GM18909 (cell line): ENCODE data around the gene VPS37D.
"Not testable (repeated sequence)": the region's sequence is repeated elsewhere in the genome, so short reads cannot be mapped to it uniquely, and the experiment has no call there.

Experiments
- ATAC-seq: cut with Tn5 transposase; IDR thresholded peaks from one replicate; pipeline ENCODE4 v1.9.1; 2021; ENCODE audit warnings: mild to moderate bottlenecking; ENCODE audit not compliant: unreplicated experiment, poor library complexity

The VPS37D gene

GRCh38 chr7:73667344-73668102 is at the start of gene VPS37D:
TSS of gene VPS37D (plus strand) at chr7:73667831. CDS start at chr7:73667959, 128 bp downstream.
- peak; percentile 89 for ATAC-seq

GRCh38 chr7:73618538-73618937 is 49.1 kb upstream of the VPS37D start:
- no peak for ATAC-seq

- not testable (repeated sequence) for ATAC-seq
These were observed 48.2 kb upstream of the VPS37D start for GRCh38 chr7:73619394-73619793.

GRCh38 chr7:73621168-73622063 is 46.2 kb upstream of the VPS37D start:
- no peak for ATAC-seq

GRCh38 chr7:73622527-73622908 is 45.1 kb upstream of the VPS37D start:
- ATAC-seq, result no peak

- ATAC-seq, result no peak
These were observed 44.5 kb upstream of the VPS37D start for GRCh38 chr7:73622909-73623797.

- no peak for ATAC-seq
These were observed 43.6 kb upstream of the VPS37D start, which contains the start of gene MLXIPL for GRCh38 chr7:73623798-73624668. TSS of gene MLXIPL (minus strand) at chr7:73624522. CDS start at chr7:73624492, 30 bp downstream.

GRCh38 chr7:73624669-73625001 is 43.0 kb upstream of the VPS37D start:
- ATAC-seq, result no peak

- no peak for ATAC-seq
These were observed 42.4 kb upstream of the VPS37D start for GRCh38 chr7:73625276-73625675.

- no peak for ATAC-seq
These were observed 40.8 kb upstream of the VPS37D start for GRCh38 chr7:73626814-73627213.

- no peak for ATAC-seq
These were observed 39.1 kb upstream of the VPS37D start for GRCh38 chr7:73628504-73628903.

- ATAC-seq, result no peak
These were observed 36.1 kb upstream of the VPS37D start for GRCh38 chr7:73631558-73631957.

- ATAC-seq, result no peak
These were observed 34.3 kb upstream of the VPS37D start for GRCh38 chr7:73633323-73633722.

GRCh38 chr7:73633844-73634243 is 33.8 kb upstream of the VPS37D start:
- no peak for ATAC-seq

- no peak for ATAC-seq
These were observed 32.0 kb upstream of the VPS37D start for GRCh38 chr7:73635428-73636200.

GRCh38 chr7:73638911-73639310 is 28.7 kb upstream of the VPS37D start:
- no peak for ATAC-seq

- ATAC-seq, result no peak
These were observed 24.8 kb upstream of the VPS37D start for GRCh38 chr7:73642834-73643233.

GRCh38 chr7:73644688-73645286 is 22.8 kb upstream of the VPS37D start:
- ATAC-seq, result no peak
